Placental pericyte (primary cell): ENCODE data around the gene OVOL1. TPM values are rescaled to one million over a fixed set of nuclear protein-coding genes. Genes with fewer than 3 reads are reported as not detected.

ENCODE experiments used
- total RNA-seq: library from RNA; depleted of rRNA; stranded (reverse); fragments of >200 nt; gene quantifications from 2 replicates; pipeline ENCODE4 v1.2.3, GENCODE V29; 2012

The OVOL1 gene
- total RNA-seq = not detected in 2 replicates

GRCh38 chr11:65786786-65787636 is at the start of gene OVOL1:
Gene OVOL1 (plus strand): TSS chr11:65787063. CDS start chr11:65787374, 311 bp downstream.

GRCh38 chr11:65780770-65781151 is 6.1 kb upstream of the OVOL1 start, which contains the start of gene AP5B1:
Gene AP5B1 (minus strand): TSS chr11:65780976. CDS start chr11:65780591, 385 bp downstream.

DNA sequence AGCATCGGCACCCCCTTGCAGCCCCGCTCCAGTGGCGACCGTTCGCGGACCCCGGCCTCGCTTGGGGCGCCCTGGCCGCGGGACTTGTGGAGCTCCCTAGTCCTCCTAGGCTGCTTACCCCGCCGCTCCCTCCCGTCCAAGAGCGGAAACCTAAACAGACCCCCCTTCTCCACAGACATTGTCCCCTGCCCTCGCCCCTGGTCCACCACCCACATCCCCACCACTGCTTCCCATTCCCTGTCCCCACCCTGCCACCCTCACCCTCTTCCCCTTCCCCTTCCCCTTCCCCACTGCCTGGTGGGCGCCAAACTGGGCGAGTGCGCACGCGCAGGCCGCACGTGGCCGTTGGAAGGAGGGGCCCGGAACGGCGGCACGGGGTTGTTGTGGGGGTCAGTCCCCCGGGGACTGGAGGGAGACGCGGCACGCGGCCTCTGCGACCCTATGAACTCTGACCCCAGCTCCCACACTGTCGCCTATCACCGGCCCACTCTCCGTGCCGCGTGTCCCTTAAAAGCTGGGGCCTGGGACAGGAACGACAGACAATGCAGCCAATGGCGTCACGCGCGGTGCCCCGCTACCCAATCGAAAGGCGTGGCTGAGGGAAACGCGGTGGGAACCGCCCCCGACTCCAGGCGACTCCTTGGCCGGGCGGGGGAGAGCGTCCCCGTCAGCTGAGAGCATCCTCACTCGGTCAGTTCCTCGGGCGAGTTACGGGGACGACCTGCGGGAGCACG is 46.6 kb downstream of the OVOL1 start, which contains the start of gene SNX32:
SNX32 (plus strand) TSS at position 667 of the 734 bp plus-strand sequence. CDS start 103 bp downstream, outside the sequence.

Other genes starting within 250 kb of the OVOL1 start
- 26.2 and 55.6 TPM in 2 replicates for gene LTBP3, start 228.7 kb upstream of the OVOL1 start, total RNA-seq
- 44.0 and 79.0 TPM in 2 replicates for gene ZNRD2, start 216.6 kb upstream of the OVOL1 start, total RNA-seq
- 15.1 and 48.8 TPM in 2 replicates for gene FAM89B, start 214.5 kb upstream of the OVOL1 start, total RNA-seq
- gene EHBP1L1, start 211.0 kb upstream of the OVOL1 start, total RNA-seq = 48.8 and 79.2 TPM in 2 replicates
- gene KCNK7, start 191.3 kb upstream of the OVOL1 start, total RNA-seq = not detected in 2 replicates
- 30.9 and 42.2 TPM in 2 replicates for gene MAP3K11, start 172.8 kb upstream of the OVOL1 start, total RNA-seq
- 43.8 and 54.0 TPM in 2 replicates for gene PCNX3, start 171.3 kb upstream of the OVOL1 start, total RNA-seq
- gene SIPA1, start 149.0 kb upstream of the OVOL1 start, total RNA-seq = 20.8 and 72.3 TPM in 2 replicates
- 38.5 and 42.7 TPM in 2 replicates for gene RELA, start 124.1 kb upstream of the OVOL1 start, total RNA-seq
- 51.8 and 60.2 TPM in 2 replicates for gene KAT5, start 74.8 kb upstream of the OVOL1 start, total RNA-seq
- gene RNASEH2C, start 66.3 kb upstream of the OVOL1 start, total RNA-seq = 18.2 and 45.7 TPM in 2 replicates
- 14.0 and 17.0 TPM in 2 replicates for gene AP5B1, start 6.1 kb upstream of the OVOL1 start, total RNA-seq
- gene SNX32, start 46.9 kb downstream of the OVOL1 start, total RNA-seq = 0.44 TPM in 1 of 2 replicates, not detected in the other
- 1,011 and 1,285 TPM in 2 replicates for gene CFL1, start 71.1 kb downstream of the OVOL1 start, total RNA-seq
- gene MUS81, start 73.4 kb downstream of the OVOL1 start, total RNA-seq = 44.2 and 92.3 TPM in 2 replicates
- 69.9 and 112 TPM in 2 replicates for gene EFEMP2, start 85.7 kb downstream of the OVOL1 start, total RNA-seq
- gene CTSW, start 92.8 kb downstream of the OVOL1 start, total RNA-seq = not detected in 2 replicates
- gene FIBP, start 101.4 kb downstream of the OVOL1 start, total RNA-seq = 104 and 131 TPM in 2 replicates
- 41.1 and 45.2 TPM in 2 replicates for gene CCDC85B, start 103.6 kb downstream of the OVOL1 start, total RNA-seq
- 24.9 and 76.5 TPM in 2 replicates for gene FOSL1, start 113.3 kb downstream of the OVOL1 start, total RNA-seq
- 25.4 and 29.2 TPM in 2 replicates for gene C11orf68, start 132.0 kb downstream of the OVOL1 start, total RNA-seq
- gene DRAP1, start 132.4 kb downstream of the OVOL1 start, total RNA-seq = 130 and 156 TPM in 2 replicates
- gene TSGA10IP, start 158.4 kb downstream of the OVOL1 start, total RNA-seq = not detected in 2 replicates
- 29.6 and 43.3 TPM in 2 replicates for gene SART1, start 174.7 kb downstream of the OVOL1 start, total RNA-seq
- 50.8 and 55.7 TPM in 2 replicates for gene EIF1AD, start 215.1 kb downstream of the OVOL1 start, total RNA-seq
- 17.9 and 29.9 TPM in 2 replicates for gene BANF1, start 215.4 kb downstream of the OVOL1 start, total RNA-seq
- 0.29 TPM in 1 of 2 replicates, not detected in the other for gene CST6, start 224.9 kb downstream of the OVOL1 start, total RNA-seq
- gene CATSPER1, start 239.4 kb downstream of the OVOL1 start, total RNA-seq = 0.14 TPM in 1 of 2 replicates, not detected in the other